GM19240 (cell line): ENCODE measurements around the gene ERVK3-1.
"Not testable (repeated sequence)": the region's sequence is repeated elsewhere in the genome, so short reads cannot be mapped to it uniquely, and the experiment has no call there.

Experiments used
- DNase-seq: peaks from one replicate; pipeline ENCODE4 v3.0.0; 2011; ENCODE audit warnings: low spot score; ENCODE audit not compliant: insufficient read length

ERVK3-1 gene

DNA sequence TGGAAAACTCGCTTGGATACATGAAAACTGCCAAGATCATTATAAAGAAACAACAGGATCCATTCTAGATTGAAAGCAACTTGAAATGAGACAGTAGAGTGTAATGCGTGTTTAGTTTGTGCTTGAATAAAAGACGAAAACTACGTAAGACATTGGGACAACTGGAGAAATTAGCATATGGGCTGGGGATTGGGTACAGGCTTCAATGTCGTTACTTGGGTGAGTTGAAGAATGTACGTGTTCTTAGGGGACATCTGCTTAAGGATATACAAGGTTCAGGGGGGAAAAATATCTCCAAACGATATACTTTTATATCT lies 471 bp upstream of the ERVK3-1 start:
- no peak for DNase-seq

DNA sequence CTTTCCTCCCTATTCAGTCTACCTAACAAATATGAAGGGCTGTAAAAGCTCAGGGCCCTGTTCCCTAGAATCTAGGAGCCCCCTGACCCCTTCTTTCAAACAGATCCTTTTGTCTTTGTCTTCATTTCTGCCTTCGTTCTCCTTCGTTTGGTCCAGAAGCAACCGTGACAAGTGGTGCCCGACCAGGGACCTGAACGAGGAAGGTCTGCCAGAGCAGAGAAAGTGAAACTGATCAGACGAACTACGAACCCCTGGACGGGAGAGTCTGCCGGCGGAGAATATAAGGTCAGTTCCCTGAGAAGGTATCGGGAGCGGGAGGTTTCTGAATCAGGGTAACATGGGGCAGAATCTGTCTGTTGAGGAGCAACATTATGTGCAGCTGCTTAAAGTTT lies 751 bp downstream of the ERVK3-1 start:
- DNase-seq: no peak

DNA sequence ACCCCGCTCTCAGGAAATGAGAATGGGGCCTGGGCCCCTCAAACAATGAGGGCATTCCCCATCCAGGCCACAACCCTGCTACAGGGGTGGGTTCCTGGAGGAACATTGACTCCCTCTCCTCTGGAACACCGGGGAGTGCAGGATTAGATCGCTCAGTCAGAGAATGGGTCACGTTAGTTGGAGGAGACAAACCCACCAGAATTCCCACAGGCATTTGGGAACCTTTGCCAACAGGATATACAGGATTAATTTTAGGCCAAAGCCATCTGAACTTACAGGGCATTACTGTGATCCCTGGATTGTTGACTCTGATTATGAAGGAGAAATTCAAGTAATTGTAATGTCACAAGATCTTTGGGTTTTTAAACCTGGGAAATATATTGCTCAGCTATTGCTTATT lies 2.6 kb downstream of the ERVK3-1 start:
- no peak for DNase-seq

DNA sequence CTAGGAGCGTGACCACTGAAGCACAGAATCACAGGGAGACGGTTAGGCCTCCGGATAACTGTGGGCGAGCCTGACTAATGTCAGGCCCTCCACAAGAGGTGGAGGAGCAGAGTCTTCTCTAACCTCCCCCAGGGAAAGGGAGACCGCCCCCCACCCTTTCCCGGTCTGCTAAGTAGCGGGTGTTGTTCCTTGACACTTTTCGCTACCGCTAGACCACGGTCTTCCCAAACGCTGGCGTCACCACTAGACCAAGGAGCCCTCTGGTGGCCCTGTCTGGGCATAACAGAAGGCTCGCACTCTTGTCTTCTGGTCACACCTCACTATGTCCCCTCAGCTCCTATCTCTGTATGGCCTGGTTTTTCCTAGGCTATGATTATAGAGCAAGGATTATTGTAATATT lies 5.5 kb downstream of the ERVK3-1 start:
- DNase-seq: not testable (repeated sequence)

DNA sequence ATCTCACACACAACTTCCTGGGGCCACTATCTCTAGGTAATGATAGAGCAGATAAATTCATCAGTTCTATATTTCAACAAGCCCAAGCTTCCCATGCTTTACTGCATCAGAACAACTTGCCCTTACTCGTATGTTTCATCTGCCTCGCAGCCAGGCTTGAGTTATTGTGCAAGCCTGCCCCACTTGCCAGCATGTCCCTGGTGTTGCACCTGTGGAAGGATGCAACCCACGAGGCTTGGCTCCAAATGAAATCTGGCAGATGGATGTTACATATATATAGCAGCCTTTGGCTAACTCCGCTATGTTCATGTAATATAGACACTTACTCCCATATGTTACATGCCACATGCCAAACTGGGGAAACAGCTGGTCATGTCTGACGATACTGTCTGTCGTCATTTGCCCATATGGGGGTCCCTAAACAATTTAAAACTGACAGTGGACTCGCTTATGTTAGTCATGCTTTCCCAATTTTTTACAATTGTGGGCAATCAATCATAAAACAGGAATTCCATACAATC lies 6.2 kb downstream of the ERVK3-1 start:
- no peak for DNase-seq

DNA sequence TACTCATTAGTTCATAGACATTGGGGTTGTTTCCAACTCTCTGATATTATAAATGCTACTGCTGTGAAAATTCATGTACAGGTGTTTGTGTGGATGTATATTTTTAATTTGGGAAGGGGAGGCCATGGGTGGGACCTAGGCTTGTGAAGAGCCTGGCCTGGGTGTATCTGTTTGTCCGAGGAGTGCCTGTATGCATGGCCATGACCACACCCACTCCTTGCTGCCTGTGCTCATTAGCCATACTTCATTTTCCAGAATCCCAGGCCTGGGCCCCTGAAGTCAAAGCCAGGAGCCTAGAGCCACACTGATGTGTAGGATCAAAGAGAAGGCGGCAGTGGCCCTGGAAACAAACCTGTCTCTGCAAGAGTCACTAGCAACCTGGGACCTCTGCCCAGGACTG lies 10.4 kb downstream of the ERVK3-1 start:
- no peak for DNase-seq

DNA sequence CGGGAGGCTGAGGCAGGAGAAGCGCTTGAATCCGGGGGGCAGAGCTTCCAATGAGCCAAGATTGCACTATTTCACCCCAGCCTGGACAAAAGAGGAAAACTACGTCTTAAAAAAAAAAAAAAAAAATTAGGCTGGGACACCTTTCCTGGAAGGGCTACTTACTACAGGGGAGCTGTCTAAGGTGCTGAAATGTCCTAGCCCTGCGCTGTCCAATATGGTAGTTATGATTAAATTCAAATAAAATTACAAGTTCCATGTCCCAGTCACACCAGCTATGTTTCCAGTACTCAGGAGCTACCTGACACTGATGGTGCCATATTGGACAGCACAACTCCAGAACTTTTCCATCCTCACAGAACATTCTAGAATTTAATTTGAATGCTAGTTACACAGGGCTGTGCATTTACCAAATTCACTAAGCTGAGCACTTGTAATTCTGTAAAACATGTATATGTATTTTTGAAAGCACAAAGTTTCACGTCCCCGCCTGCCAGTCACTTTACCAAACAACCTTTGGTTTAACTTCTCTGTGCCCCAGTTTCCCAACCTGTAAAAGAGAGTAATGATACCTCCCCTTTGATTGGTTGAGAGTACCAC lies 12.4 kb downstream of the ERVK3-1 start:
- no peak for DNase-seq

DNA sequence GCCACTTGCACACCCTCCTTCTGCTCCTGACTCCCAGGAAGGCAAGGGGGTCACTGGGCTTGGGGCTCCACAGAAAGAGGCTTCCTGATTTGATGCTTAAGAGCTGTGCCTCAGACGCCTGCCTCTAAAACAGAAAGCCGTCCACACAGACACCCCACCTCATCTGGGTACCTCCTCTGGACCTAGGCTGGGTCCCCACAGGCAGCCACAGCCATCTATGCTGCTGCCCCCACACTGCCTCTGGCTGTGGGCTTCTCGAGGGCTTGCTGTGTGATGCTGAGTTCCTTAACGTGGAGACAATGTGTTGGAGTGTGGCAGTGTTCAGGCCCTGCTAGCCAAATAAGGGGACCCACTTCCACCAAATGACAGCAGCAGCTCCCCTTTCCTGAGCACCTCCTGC lies 13.1 kb downstream of the ERVK3-1 start:
- no peak for DNase-seq

DNA sequence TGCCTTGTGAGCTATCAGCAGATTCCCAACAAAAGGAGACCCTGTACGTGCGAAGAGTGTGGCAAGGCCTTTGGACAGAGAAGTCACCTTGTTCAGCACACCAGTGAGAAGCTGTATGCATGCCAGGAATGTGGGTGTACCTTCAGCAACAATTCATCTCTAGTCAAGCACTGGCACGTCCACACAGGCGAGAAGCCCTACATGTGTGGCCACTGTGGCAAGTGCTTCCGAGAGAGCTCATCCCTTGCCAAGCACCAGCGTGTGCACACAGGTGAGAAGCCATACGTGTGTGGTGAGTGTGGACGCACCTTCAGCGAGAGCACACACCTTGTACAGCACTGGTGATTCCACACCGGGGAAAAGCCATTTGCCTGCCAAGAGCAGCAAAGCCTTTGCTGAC lies 14.1 kb downstream of the ERVK3-1 start:
- DNase-seq: no peak

DNA sequence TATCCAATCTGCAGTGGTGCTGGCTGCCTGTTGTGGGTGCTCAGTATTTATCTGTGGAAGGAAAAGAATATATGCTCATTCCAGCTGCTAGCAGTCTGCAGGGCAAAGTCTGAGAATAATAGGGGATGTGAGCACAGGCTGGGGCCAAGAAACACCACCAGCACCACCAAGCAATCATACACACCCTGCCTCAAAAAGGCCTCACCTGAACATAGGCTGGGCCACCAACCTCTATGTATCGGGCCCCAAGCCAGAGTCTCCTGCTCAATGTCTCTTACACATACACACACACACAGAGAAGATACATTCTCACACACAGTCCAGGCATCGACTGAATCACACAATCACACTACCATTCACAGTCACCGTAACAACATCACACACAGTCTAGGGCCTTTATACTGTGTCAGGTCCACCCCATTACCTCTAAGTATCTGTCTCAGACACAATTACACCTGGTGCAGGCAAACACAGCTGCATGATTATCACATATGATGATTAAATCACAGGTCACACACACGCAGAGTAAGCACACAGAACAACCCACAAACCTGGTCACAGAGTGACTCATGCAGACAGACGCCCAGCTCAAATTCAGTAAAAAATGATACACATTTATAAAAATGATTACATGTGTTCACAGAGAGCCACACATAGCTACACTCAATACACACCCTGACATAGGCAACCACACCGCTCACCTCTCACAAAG lies 20.3 kb downstream of the ERVK3-1 start:
- no peak for DNase-seq

DNA sequence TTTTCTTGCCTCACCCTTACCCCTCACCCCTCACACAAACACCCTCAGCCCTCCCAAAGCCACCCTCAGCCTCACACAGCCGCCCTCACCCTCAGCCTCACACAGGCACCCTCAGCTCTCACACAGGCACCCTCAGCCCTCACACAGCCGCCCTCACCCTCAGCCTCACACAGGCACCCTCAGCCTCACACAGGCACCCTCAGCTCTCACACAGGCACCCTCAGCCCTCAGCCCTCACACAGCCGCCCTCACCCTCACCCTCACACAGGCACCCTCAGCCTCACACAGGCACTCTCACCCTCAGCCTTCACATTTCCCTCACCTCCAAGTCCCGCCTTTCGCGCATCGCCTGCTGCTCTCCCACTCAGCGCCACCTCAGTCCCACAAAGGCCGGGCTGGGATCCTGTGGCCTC lies 21.3 kb downstream of the ERVK3-1 start:
- no peak for DNase-seq

DNA sequence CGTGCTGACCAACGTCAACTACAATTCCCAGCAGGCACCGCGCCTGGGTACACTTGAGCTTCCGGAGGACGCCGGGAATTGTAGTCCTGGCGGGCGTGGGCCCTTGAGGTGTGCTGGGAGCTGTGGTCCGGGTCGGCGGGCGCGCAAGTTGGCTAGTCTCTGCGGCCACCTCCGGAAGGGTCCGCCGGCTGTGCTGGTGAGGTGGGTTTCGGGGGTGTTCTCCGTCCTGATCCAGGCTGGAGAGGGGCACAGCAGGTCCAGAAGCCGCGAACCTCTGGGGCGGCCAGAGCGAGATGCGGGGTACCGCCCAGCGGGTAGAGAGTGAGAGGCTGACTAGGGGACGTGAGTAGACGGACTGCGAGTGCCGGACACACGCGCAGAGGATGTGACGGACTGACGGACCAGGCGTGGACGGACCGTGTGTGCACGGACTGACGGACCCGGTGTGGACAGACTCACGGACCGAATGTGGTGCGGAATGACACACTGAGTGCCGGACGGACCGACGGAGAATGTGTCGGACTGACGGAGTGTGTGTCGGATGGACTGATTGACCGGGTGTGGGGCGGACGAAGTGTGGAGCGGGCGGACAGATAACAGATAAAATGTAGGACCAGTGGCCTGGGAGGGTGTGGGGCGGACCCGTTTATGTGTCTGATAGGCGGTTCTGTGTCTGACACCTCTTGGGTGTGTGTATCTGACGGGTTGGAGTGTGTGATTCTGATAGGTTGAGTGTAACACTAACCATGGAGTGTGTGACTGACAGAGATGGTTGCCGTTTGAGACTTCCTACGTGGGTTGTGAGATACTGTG lies 21.9 kb downstream of the ERVK3-1 start, which contains the start of gene ZSCAN22:
TSS of gene ZSCAN22 (plus strand) at position 81 of the 813 bp plus-strand sequence. CDS start 7,809 bp downstream, outside the sequence.
- peak; percentile 93 for DNase-seq

DNA sequence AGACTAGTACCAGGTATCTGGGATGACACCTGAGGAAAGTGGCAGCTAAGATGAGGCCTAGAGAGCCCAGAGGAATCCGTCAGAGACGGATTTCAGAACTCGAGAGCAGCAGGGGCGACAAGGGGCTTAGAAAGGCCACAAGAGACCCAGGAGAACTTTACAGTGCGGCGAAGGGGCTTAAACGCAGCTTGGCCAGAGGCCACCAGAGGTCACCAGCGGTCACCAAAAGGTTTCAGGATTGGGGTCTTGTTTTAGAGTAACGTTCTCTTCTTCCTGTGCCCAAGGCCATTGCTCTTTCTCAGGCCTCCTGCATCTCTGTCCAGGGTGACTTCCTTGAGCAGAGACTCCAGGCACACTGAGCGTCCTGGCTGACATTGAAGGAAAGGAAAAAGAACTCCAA lies 23.8 kb downstream of the ERVK3-1 start:
- DNase-seq: no peak

DNA sequence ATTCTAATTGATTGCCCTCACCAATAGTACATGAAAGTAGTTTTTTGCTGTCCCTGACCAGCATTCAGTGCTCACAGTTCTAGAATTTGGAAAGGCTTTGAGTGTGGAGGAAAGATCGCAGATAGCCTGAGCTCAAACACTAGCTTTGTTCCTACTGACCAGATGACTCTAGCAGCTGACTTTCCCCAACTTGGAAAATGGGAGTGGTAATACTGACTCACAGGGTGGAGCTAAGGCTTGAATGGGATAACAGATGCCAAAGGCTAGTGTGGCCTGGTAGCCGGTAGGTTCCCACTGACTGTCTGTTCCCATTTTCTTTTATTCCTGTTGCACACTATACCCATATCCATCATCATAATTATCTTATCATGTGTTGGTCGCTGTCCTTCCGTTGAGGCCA lies 25.3 kb downstream of the ERVK3-1 start:
- no peak for DNase-seq

DNA sequence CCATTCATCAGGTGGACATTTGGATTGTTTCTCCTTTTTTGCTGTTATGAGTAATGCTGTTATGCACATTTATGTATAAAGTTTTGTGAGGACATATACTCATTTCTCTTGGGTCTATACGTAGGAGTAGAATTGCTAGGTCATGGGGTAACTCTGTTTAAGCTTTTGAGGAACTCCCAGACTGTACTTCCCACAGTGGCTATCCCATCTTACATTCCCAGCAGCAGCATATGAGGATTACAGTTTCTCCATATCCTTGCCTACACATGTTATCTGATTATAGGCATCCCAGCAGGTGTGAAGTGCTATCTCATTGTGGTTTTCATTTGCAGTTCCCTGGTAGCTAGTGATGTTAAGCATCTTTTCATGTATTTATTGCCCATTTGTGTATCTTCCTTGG lies 27.5 kb downstream of the ERVK3-1 start:
- DNase-seq: no peak

DNA sequence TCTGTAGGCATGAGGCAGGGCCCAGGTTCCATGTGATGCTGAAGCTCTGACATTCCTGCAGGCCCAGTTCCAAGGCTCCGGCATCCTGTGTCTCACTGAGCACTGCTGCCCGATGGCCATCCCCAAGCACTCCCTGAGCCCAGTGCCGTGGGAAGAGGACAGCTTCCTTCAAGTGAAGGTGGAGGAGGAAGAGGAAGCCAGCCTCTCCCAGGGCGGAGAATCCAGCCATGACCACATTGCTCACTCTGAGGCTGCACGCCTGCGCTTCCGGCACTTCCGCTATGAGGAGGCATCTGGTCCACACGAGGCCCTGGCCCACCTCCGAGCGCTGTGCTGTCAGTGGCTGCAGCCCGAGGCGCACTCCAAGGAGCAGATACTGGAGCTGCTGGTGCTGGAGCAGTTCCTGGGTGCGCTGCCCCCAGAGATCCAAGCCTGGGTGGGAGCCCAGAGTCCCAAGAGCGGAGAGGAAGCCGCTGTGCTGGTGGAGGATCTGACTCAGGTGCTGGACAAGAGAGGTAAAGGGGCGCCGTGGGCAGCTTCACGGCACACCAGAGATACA lies 29.6 kb downstream of the ERVK3-1 start:
- no peak for DNase-seq

DNA sequence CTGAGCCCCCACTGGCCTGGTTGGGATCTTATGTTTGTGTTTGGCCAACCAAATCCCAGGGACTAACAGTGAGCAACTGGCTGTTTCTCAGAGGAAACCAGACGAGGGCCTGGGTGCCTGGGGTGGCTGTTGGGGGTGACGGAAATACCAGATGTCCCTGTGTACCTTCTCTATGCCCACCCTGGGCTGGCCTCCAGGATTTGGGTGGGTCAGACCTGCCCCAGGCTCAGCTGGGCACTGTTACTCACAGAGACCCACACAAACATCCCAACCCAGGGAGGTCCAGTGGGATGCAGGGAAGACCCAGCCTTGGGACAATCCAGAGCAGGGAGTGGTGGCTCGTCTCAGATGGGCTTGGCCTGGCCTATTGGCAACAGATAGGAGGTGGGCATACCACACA lies 30.5 kb downstream of the ERVK3-1 start:
- DNase-seq: no peak

DNA sequence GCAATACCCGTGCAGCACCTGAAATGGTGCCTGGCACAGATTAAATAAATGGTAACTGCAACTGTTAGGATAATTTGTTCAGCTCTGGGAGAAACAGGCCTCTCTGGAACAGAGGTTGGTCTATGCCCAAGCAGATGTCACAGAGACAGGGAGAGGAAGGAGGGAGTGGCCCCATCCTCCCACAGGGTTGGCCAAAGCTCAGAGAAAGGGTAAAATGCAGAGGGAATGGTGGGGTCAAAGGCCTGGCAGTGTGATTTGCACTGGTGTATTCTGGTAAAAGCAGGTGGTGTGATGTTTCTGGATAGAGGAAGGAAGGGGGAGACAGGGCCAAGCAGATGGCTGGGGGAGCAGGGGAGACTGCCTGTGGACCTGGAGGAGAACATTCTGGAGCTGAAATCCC lies 31.0 kb downstream of the ERVK3-1 start:
- no peak for DNase-seq

DNA sequence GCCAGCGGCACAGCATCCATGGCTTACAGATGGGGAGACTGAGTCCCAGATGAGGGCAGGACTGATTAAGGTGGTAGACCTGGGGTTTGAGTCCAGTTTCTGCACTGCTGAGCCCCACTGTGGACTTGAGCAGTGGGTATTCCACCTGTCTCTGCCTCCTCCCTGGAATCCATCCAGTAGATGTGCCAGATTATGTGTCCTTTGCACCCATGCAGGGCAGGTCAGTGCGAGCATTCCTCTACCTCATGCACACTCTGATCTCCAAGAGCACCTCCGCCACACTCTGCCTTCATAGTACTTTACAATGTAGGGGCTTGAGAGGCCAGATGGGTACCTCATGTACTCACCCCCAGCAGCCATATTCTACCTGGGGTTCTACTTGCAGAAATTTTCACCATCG lies 31.6 kb downstream of the ERVK3-1 start:
- DNase-seq: no peak

DNA sequence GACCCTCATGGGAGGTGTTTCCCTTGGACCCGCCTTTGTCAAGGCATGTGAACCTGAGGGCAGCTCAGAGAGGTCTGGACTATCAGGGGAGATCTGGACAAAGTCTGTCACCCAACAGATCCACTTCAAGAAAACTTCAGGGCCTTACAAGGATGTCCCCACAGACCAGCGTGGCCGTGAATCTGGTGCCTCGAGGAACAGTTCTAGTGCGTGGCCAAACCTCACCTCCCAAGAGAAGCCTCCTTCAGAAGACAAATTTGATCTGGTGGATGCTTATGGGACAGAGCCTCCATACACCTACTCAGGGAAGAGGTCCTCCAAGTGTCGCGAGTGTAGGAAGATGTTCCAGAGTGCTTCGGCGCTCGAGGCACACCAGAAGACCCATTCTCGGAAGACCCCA lies 33.2 kb downstream of the ERVK3-1 start:
- no peak for DNase-seq

DNA sequence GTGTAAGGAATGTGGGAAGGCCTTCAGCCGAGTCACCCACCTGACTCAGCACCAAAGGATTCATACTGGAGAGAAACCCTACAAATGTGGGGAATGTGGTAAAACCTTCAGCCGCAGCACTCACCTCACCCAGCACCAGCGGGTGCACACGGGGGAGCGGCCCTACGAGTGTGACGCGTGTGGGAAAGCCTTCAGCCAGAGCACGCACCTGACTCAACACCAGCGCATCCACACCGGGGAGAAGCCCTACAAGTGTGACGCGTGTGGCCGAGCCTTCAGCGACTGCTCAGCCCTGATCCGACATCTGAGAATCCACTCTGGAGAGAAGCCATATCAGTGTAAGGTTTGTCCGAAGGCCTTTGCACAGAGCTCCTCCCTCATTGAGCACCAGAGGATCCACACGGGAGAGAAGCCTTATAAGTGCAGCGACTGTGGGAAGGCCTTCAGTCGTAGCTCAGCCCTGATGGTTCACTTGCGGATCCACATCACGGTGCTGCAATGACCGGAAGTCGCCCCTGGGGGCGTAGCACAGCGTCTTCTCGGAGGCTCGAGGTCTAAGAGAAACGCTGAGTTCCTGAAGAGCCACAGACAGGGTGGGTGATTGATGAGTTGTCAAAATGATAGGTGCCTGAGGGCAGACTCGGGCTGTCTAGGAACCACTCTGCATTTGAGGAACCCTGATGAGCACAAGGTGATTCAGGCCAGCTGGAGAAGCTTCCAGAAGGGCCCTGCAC lies 33.8 kb downstream of the ERVK3-1 start:
- DNase-seq: no peak
